Brain microvascular endothelial cell (primary cell): ENCODE data around the gene ZBTB44.
A peak's percentile ranks its signal among the peaks of the same experiment; 100 is the strongest.

Experiments used
- DNase-seq: peaks from one replicate; pipeline ENCODE4 v3.0.0-alpha.2; 2020
- H3K27ac ChIP-seq: fragments of 250-450 bp; sonication (Bioruptor Pico); 2 replicates; pipeline ENCODE4 v1.5.1; 2020; ENCODE audit warnings: mild to moderate bottlenecking, moderate library complexity
- H3K27me3 ChIP-seq: fragments of 250-450 bp; sonication (Bioruptor Pico); replicated peaks from 2 replicates; pipeline ENCODE4 v1.5.1; 2020; ENCODE audit warnings: mild to moderate bottlenecking
- H3K36me3 ChIP-seq: fragments of 250-450 bp; sonication (Bioruptor Pico); replicated peaks from 2 replicates; pipeline ENCODE4 v1.5.1; 2020; ENCODE audit warnings: mild to moderate bottlenecking
- H3K4me3 ChIP-seq: 2 replicates; pipeline ENCODE4 v1.5.1; 2011; ENCODE audit warnings: low read depth, mild to moderate bottlenecking, control low read depth, low read length, moderate library complexity
- in situ Hi-C: cut with HindIII; loops from 2 replicates; pipeline ENCODE4 v1.10.0; 2017; ENCODE audit warnings: low sequenced_read_pairs, low pct_ligation_motif_present
- TF ChIP-seq, protein P1 (sequence below): IDR thresholded peaks from 2 replicates; pipeline ENCODE4 v1.5.1; 2011; ENCODE audit warnings: low read depth, mild to moderate bottlenecking, moderate library complexity, low read length, control low read depth, inconsistent platforms; ENCODE audit errors: missing control alignments

ZBTB44 gene, protein sequence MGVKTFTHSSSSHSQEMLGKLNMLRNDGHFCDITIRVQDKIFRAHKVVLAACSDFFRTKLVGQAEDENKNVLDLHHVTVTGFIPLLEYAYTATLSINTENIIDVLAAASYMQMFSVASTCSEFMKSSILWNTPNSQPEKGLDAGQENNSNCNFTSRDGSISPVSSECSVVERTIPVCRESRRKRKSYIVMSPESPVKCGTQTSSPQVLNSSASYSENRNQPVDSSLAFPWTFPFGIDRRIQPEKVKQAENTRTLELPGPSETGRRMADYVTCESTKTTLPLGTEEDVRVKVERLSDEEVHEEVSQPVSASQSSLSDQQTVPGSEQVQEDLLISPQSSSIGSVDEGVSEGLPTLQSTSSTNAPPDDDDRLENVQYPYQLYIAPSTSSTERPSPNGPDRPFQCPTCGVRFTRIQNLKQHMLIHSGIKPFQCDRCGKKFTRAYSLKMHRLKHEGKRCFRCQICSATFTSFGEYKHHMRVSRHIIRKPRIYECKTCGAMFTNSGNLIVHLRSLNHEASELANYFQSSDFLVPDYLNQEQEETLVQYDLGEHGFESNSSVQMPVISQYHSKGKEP

GRCh38 chr11:130314750-130315285, at the start of gene ZBTB44:
ZBTB44 (minus strand) TSS chr11:130314917; CDS start chr11:130261873, 53,044 bp downstream.
- DNase-seq, result peak; percentile 81
- TF ChIP-seq, protein P1, sequence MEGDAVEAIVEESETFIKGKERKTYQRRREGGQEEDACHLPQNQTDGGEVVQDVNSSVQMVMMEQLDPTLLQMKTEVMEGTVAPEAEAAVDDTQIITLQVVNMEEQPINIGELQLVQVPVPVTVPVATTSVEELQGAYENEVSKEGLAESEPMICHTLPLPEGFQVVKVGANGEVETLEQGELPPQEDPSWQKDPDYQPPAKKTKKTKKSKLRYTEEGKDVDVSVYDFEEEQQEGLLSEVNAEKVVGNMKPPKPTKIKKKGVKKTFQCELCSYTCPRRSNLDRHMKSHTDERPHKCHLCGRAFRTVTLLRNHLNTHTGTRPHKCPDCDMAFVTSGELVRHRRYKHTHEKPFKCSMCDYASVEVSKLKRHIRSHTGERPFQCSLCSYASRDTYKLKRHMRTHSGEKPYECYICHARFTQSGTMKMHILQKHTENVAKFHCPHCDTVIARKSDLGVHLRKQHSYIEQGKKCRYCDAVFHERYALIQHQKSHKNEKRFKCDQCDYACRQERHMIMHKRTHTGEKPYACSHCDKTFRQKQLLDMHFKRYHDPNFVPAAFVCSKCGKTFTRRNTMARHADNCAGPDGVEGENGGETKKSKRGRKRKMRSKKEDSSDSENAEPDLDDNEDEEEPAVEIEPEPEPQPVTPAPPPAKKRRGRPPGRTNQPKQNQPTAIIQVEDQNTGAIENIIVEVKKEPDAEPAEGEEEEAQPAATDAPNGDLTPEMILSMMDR, result no peak
- in situ Hi-C loops, result no loop called here
- Histone ChIP-seq H3K27me3 (no peaks in the 10 kb centered on the region), H3K36me3 (no peaks in the 10 kb centered on the region), H3K27ac (peak within 1 kb of the TSS; percentile 80), H3K4me3 (peak within 1 kb of the TSS; percentile 78)

DNA sequence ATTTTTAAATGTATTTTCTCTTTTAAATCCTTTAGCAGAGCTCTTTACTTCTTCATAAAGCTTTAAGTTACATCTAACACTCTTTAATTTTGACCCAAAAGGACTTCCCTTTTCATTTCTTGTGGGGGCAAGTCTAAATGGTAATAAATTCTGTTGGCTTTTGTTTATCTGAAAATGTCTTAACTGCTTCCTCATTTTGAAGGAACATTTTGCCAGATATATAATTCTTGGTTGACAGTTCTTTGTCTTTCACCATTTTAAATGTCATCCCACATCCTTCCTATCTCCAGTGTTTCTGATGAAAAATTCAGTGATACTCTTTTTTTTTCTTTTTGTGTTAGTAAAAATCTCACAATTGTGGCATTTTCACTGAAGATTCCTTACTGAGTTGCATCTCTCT, 44.7 kb upstream of the ZBTB44 start:
- TF ChIP-seq, protein P1, result no peak
- no peak for DNase-seq
- Histone ChIP-seq H3K27ac (no peak overlapping the region), H3K4me3 (no peak overlapping the region), H3K36me3 (no peaks in the 10 kb centered on the region), H3K27me3 (peaks cover 2% of the 10 kb centered on the region)
- in situ Hi-C loops, result no loop called here

DNA sequence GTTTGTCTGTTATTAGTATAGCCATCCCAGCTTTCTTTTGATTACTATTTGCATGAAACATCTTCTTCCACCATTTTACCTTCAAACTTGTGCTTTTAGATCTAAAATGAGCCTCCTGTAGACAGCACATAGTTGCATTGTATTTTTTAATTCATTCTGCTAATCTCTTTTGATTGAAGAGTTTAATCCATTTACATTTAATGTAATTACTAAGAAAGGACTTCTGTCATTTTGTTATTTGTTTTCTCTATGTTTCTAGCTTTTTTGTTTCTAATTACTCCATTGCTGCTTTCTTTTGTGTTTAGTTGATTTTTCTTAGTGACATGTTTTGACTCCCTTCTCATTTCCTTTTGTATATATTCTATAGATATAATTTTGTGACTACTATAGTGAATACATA, 43.7 kb upstream of the ZBTB44 start:
- Histone ChIP-seq H3K4me3 (no peak overlapping the region), H3K27ac (no peak overlapping the region), H3K27me3 (peaks cover 2% of the 10 kb centered on the region), H3K36me3 (no peaks in the 10 kb centered on the region)
- TF ChIP-seq, protein P1, result no peak
- DNase-seq, result no peak
- in situ Hi-C loops, result no loop called here

GRCh38 chr11:130347261-130347660, 32.5 kb upstream of the ZBTB44 start:
- Histone ChIP-seq H3K27ac (no peak overlapping the region), H3K27me3 (peaks cover 3% of the 10 kb centered on the region), H3K36me3 (no peaks in the 10 kb centered on the region), H3K4me3 (no peak overlapping the region)
- DNase-seq, result no peak
- in situ Hi-C loops, result no loop called here
- TF ChIP-seq, protein P1, result no peak

DNA sequence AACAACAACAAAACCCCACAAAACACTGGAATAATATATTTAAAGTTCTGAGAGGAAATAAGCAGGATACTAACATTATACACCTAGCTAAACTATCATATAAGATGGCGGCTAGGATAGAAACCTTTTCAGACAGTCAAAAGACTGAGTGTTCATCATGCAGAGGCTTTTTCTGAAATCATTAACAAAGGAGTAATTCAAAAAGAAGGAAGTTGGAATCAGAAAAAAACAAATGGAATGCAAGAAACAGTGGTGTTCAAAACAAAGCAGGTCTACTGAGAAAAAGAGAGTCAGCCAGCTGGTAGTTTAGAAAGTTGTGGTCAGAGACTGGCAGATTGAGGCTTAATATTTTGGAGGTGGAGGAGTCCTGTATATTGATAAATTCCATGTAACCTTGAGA, 30.1 kb upstream of the ZBTB44 start:
- TF ChIP-seq, protein P1, result no peak
- peaks cover 3% of the 10 kb centered on the region for H3K27me3 ChIP-seq
- no peaks in the 10 kb centered on the region for H3K36me3 ChIP-seq
- in situ Hi-C loops, result no loop called here
- no peak overlapping the region for H3K4me3 ChIP-seq
- DNase-seq, result no peak
- no peak overlapping the region for H3K27ac ChIP-seq
